HCT116 (cell line): ENCODE results near the gene TMEM229A. TPM values are rescaled to one million over a fixed set of nuclear protein-coding genes. Genes with fewer than 3 reads are reported as not detected.

Source experiments
- ATAC-seq: fragments of 200-7000 bp; cut with Tn5 transposase; 2 replicates; pipeline ENCODE4 v1.9.1; 2020; ENCODE audit warnings: mild to moderate bottlenecking, moderate library complexity
- BruUV-seq: library from RNA; stranded (reverse); fragments of 400-500 nt; replicated peaks from 2 replicates; lab custom pipeline; 2021; lab: Mats Ljungman, UMichigan
- CTCF ChIA-PET: fragments of 300-600 bp; sonication (Branson Sonifier 250); formaldehyde crosslinking; loops from one replicate; lab custom pipeline; 2021; ENCODE audit warnings: antibody characterized with exemption; lab: Charles Lee
- POLR2A ChIA-PET: fragments of 300-600, 350-600 bp; sonication (Branson Sonifier 250); formaldehyde crosslinking; loops from one replicate; lab custom pipeline; 2021; ENCODE audit warnings: antibody characterized with exemption; lab: Charles Lee
- RAD21 ChIA-PET, 2 experiments: fragments of 300-600 bp; sonication (Branson Sonifier 250); formaldehyde crosslinking; loops; one replicate each; lab custom pipeline; 2023; ENCODE audit warnings: low total read pairs in 2 of 2; ENCODE audit not compliant: uncharacterized antibody in 2 of 2, unreplicated experiment in 2 of 2, low non-redundant PET in 1 of 2; lab: Charles Lee
- DNase-seq: peaks from one replicate; pipeline ENCODE4 v3.0.0-alpha.2; 2010; ENCODE audit warnings: low read depth, low spot score
- H2AFZ ChIP-seq: fragments of 200-600 bp; shearing (Covaris generic), sonication (generic); 2 replicates; pipeline ENCODE4 v1.6.1; 2017; ENCODE audit warnings: low read depth, mixed run types, mixed read lengths, antibody characterized with exemption, low read length; ENCODE audit not compliant: poor library complexity, severe bottlenecking
- H3K27ac ChIP-seq: 2 replicates; pipeline ENCODE4 v1.5.1; 2012; ENCODE audit warnings: low read depth, low read length
- H3K27me3 ChIP-seq: fragments of 200-600 bp; sonication (generic); 2 replicates; pipeline ENCODE4 v1.6.1; 2016; ENCODE audit warnings: mixed run types, low read length, mixed read lengths; ENCODE audit not compliant: insufficient read depth
- H3K36me3 ChIP-seq, 2 experiments: fragments of 200-500 bp in 1 of 2; fragments of 200-600 bp in 1 of 2; sonication (Bioruptor generic) in 1 of 2; sonication (generic) in 1 of 2; 2 replicates each; pipeline versions ENCODE4 v1.5.1 to v1.6.1; 2014 to 2016; ENCODE audit warnings: low read length in 2 of 2, inconsistent platforms in 1 of 2, mixed read lengths in 1 of 2, mixed run types in 1 of 2; ENCODE audit not compliant: insufficient read depth in 2 of 2, control insufficient read depth in 1 of 2
- H3K4me1 ChIP-seq, 2 experiments: fragments of 200-600 bp in 1 of 2; sonication (generic) in 1 of 2; 2 replicates each; pipeline versions ENCODE4 v1.5.1 to v1.6.1; 2012 to 2017; ENCODE audit warnings: low read length in 2 of 2, inconsistent platforms in 1 of 2, mild to moderate bottlenecking in 1 of 2, mixed read lengths in 1 of 2, mixed run types in 1 of 2, moderate library complexity in 1 of 2; ENCODE audit not compliant: insufficient read depth in 2 of 2, control insufficient read depth in 1 of 2
- H3K4me2 ChIP-seq: fragments of 200-600 bp; sonication (generic); 2 replicates; pipeline ENCODE4 v1.6.1; 2017; ENCODE audit warnings: mixed run types, low read length, mixed read lengths
- H3K4me3 ChIP-seq, 2 experiments: fragments of 200-600 bp in 1 of 2; sonication (generic) in 1 of 2; replicated peaks in 1 of 2; 2 replicates each; pipeline ENCODE4 v1.5.1; 2011 to 2016; ENCODE audit warnings: low read length in 2 of 2, control low read depth in 1 of 2, low read depth in 1 of 2, mild to moderate bottlenecking in 1 of 2, mixed read lengths in 1 of 2, mixed run types in 1 of 2
- H3K79me2 ChIP-seq: fragments of 200-600 bp; sonication (generic); 2 replicates; pipeline ENCODE4 v1.6.1; 2017; ENCODE audit warnings: mild to moderate bottlenecking, mixed run types, low read length, moderate library complexity, mixed read lengths; ENCODE audit not compliant: insufficient read depth
- H3K9ac ChIP-seq: fragments of 200-600 bp; sonication (generic); 2 replicates; pipeline ENCODE4 v1.6.1; 2016; ENCODE audit warnings: low read length, mixed read lengths
- H3K9me2 ChIP-seq: fragments of 200-600 bp; sonication (generic), shearing (Covaris generic); 2 replicates; pipeline ENCODE4 v1.6.1; 2017; ENCODE audit warnings: mixed run types, mild to moderate bottlenecking, moderate library complexity; ENCODE audit not compliant: insufficient read depth
- H3K9me3 ChIP-seq, 2 experiments: fragments of 200-500 bp in 1 of 2; fragments of 200-600 bp in 1 of 2; sonication (Bioruptor generic) in 1 of 2; sonication (generic) in 1 of 2; 2 replicates each; pipeline ENCODE4 v1.6.1; 2014 to 2017; ENCODE audit warnings: low read length in 2 of 2, mixed read lengths in 2 of 2, inconsistent platforms in 1 of 2, low read depth in 1 of 2, mild to moderate bottlenecking in 1 of 2, mixed run types in 1 of 2, moderate library complexity in 1 of 2; ENCODE audit not compliant: control insufficient read depth in 1 of 2, insufficient read depth in 1 of 2
- H4K20me1 ChIP-seq: fragments of 200-600 bp; sonication (generic), shearing (Covaris generic); 2 replicates; pipeline ENCODE4 v1.6.1; 2017; ENCODE audit warnings: mixed run types, mild to moderate bottlenecking, moderate library complexity; ENCODE audit not compliant: insufficient read depth
- CEBPB ChIP-seq: IDR thresholded peaks from 2 replicates; pipeline ENCODE4 v1.6.1; 2012; ENCODE audit warnings: low read depth
- EGR1 ChIP-seq: IDR thresholded peaks from 2 replicates; pipeline ENCODE4 v1.6.1; 2012; ENCODE audit warnings: low read depth
- EZH2 ChIP-seq: fragments of 200-600 bp; sonication (generic); IDR thresholded peaks from 2 replicates; pipeline ENCODE4 v1.6.1; 2017; ENCODE audit warnings: antibody characterized with exemption, mixed run types
- FOSL1 ChIP-seq: IDR thresholded peaks from 2 replicates; pipeline ENCODE4 v1.6.1; 2012; ENCODE audit warnings: low read depth
- POLR2AphosphoS5 ChIP-seq: IDR thresholded peaks from 2 replicates; pipeline ENCODE4 v1.6.1; 2011; ENCODE audit warnings: mild to moderate bottlenecking, low read depth, low read length, moderate library complexity
- RAD21 ChIP-seq: IDR thresholded peaks from 2 replicates; pipeline ENCODE4 v1.6.1; 2012; ENCODE audit warnings: low read depth, mild to moderate bottlenecking
- TCF7L2 ChIP-seq: IDR thresholded peaks from 2 replicates; pipeline ENCODE4 v1.7.0; 2011; ENCODE audit warnings: borderline replicate concordance, inconsistent platforms; ENCODE audit not compliant: insufficient read depth, insufficient read length; ENCODE audit errors: extremely low read depth
- intact Hi-C: fragments of 100-400 bp; cut with micrococcal nuclease; formaldehyde crosslinking; loops from 2 replicates; pipeline ENCODE4 v1.10.0; 2022
- total RNA-seq: library from RNA; stranded (reverse); gene quantifications from one replicate; pipeline ENCODE4 v1.2.1, GENCODE V29; 2021; ENCODE audit not compliant: unreplicated experiment
- TF ChIP-seq, protein P1 (sequence below): IDR thresholded peaks from 2 replicates; pipeline ENCODE4 v1.6.1; 2012
- TF ChIP-seq, protein P2 (sequence below): IDR thresholded peaks from 2 replicates; pipeline ENCODE4 v1.6.1; 2012; ENCODE audit warnings: low read depth
- TF ChIP-seq, protein P3 (sequence below), 3 experiments: fragments of 200-600 bp in 1 of 3; sonication (generic) in 1 of 3; IDR thresholded peaks in 2 of 3; conservative IDR thresholded peaks in 1 of 3; 2 replicates each; pipeline ENCODE4 v1.5.1; 2012 to 2017; ENCODE audit warnings: low read depth in 2 of 3, low read length in 2 of 3, antibody characterized with exemption in 1 of 3, borderline replicate concordance in 1 of 3, control low read depth in 1 of 3, mild to moderate bottlenecking in 1 of 3, mixed read lengths in 1 of 3, mixed run types in 1 of 3, moderate library complexity in 1 of 3; ENCODE audit not compliant: insufficient read depth in 1 of 3
- TF ChIP-seq, protein P4 (sequence below): IDR thresholded peaks from 2 replicates; pipeline ENCODE4 v1.6.1; 2012

TMEM229A gene
- total RNA-seq, 1 experiment from 2014 or later = not detected

DNA sequence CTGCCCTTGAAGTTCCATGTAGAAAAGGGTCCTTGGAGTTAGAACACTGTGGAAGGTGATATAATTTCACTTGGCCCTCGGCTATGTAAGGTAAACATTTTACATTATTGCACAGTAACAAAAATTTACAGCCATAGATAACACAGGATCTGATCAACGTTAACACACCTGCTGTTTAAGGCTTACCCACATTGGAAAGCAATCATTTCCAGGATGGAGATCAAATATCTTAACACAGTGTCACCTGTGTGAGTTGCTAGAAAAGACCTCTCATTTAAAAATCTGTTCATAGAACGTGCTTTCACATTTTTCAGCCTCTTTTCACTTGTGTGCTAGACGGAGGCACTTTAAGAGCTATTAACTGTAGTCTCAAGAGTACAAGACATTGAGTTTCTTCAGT is 1.9 kb downstream of the TMEM229A start:
- H2AFZ ChIP-seq = no peak overlapping the region
- TF ChIP-seq RAD21 (no peak), FOSL1 (no peak), CEBPB (no peak)
- TF ChIP-seq, protein P1, sequence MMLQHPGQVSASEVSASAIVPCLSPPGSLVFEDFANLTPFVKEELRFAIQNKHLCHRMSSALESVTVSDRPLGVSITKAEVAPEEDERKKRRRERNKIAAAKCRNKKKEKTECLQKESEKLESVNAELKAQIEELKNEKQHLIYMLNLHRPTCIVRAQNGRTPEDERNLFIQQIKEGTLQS = no peak
- TF ChIP-seq, all 23 proteins: peak for 0
- DNase-seq (no peak), ATAC-seq (no peak)
- Histone ChIP-seq H3K9me3 (no peaks in the 10 kb centered on the region), H3K9me2 (no peaks in the 10 kb centered on the region), H3K4me1 (no peaks in the 10 kb centered on the region), H3K27me3 (no peaks in the 10 kb centered on the region), H3K9ac (no peak overlapping the region), H3K4me3 (no peak overlapping the region), H3K79me2 (no peaks in the 10 kb centered on the region), H3K4me2 (no peak overlapping the region), H3K27ac (no peak overlapping the region), H4K20me1 (no peaks in the 10 kb centered on the region), H3K36me3 (no peaks in the 10 kb centered on the region)
- CTCF ChIA-PET = no interaction called here
- BruUV-seq = no TSS peak
- POLR2A ChIA-PET = no interaction called here
- RAD21 ChIA-PET = no interaction called here
- intact Hi-C loops = no loop called here

DNA sequence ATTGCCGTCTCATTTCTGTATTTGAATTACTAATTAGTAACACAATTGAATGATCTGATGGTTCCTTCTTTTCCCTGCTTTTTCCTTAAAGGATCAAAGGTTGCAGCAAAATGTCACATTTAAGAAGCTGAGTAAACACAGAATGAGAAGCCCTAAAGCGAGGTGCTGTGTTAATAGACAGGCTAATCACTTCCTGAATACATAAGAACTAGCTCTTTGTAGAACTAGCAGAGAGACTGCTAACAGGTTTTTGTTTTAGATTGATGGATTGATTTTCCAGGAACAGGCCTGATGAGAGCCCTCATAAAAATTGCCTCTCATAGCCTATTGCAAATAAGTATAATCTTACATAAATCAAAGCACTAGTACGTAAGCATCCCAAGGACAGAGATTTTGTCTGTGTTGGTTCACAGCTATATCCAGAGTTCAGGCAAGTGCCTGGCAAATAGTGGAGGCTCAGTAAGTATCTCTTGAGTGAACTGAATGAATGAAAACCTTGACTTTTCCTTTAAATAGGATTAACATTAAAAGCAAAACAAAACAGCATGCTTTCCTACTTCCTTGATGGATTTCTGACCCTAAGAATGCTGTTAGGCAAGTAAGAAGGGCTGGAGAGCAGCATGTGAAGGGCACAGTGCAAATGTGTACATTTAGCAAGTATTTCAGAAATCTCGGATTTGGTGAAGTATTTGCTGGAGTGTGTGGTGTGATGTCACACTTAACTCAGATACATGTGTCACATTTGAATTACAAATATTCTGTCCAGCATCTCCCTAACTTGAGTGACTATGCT is 3.3 kb downstream of the TMEM229A start:
- Histone ChIP-seq H3K9ac (no peak overlapping the region), H3K36me3 (no peaks in the 10 kb centered on the region), H3K27ac (no peak overlapping the region), H3K9me3 (no peaks in the 10 kb centered on the region), H2AFZ (no peak overlapping the region), H3K4me3 (no peak overlapping the region), H3K4me2 (no peak overlapping the region), H3K9me2 (no peaks in the 10 kb centered on the region), H3K27me3 (no peaks in the 10 kb centered on the region), H3K4me1 (no peaks in the 10 kb centered on the region), H4K20me1 (no peaks in the 10 kb centered on the region), H3K79me2 (no peaks in the 10 kb centered on the region)
- no peak for DNase-seq
- RAD21 ChIA-PET = no interaction called here
- BruUV-seq = no TSS peak
- intact Hi-C loops = no loop called here
- POLR2A ChIA-PET = no interaction called here
- TF ChIP-seq POLR2AphosphoS5 = no peak
- no peak for TF ChIP-seq TCF7L2
- TF ChIP-seq EGR1 = no peak
- TF ChIP-seq EZH2 = no peak
- TF ChIP-seq, protein P2, sequence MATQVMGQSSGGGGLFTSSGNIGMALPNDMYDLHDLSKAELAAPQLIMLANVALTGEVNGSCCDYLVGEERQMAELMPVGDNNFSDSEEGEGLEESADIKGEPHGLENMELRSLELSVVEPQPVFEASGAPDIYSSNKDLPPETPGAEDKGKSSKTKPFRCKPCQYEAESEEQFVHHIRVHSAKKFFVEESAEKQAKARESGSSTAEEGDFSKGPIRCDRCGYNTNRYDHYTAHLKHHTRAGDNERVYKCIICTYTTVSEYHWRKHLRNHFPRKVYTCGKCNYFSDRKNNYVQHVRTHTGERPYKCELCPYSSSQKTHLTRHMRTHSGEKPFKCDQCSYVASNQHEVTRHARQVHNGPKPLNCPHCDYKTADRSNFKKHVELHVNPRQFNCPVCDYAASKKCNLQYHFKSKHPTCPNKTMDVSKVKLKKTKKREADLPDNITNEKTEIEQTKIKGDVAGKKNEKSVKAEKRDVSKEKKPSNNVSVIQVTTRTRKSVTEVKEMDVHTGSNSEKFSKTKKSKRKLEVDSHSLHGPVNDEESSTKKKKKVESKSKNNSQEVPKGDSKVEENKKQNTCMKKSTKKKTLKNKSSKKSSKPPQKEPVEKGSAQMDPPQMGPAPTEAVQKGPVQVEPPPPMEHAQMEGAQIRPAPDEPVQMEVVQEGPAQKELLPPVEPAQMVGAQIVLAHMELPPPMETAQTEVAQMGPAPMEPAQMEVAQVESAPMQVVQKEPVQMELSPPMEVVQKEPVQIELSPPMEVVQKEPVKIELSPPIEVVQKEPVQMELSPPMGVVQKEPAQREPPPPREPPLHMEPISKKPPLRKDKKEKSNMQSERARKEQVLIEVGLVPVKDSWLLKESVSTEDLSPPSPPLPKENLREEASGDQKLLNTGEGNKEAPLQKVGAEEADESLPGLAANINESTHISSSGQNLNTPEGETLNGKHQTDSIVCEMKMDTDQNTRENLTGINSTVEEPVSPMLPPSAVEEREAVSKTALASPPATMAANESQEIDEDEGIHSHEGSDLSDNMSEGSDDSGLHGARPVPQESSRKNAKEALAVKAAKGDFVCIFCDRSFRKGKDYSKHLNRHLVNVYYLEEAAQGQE = no peak
- TF ChIP-seq, protein P3, sequence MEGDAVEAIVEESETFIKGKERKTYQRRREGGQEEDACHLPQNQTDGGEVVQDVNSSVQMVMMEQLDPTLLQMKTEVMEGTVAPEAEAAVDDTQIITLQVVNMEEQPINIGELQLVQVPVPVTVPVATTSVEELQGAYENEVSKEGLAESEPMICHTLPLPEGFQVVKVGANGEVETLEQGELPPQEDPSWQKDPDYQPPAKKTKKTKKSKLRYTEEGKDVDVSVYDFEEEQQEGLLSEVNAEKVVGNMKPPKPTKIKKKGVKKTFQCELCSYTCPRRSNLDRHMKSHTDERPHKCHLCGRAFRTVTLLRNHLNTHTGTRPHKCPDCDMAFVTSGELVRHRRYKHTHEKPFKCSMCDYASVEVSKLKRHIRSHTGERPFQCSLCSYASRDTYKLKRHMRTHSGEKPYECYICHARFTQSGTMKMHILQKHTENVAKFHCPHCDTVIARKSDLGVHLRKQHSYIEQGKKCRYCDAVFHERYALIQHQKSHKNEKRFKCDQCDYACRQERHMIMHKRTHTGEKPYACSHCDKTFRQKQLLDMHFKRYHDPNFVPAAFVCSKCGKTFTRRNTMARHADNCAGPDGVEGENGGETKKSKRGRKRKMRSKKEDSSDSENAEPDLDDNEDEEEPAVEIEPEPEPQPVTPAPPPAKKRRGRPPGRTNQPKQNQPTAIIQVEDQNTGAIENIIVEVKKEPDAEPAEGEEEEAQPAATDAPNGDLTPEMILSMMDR (IDR thresholded peaks at IDR 0.05 in 2 of 3, conservative IDR thresholded peaks at IDR 0.05 in 1 of 3; ENCODE audit: borderline replicate concordance in 1 of 3, insufficient read depth in 1 of 3, low read depth in 2 of 3, low read length in 2 of 3) = no peak
- TF ChIP-seq, protein P4, sequence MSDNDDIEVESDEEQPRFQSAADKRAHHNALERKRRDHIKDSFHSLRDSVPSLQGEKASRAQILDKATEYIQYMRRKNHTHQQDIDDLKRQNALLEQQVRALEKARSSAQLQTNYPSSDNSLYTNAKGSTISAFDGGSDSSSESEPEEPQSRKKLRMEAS = no peak
- CTCF ChIA-PET = no interaction called here
- ATAC-seq = no peak
